VCaP (cell line): ENCODE results near the gene GPR4.

Experiments
- H3K27ac ChIP-seq: fragments of 450-650 bp; 2 replicates; pipeline ENCODE4 v1.5.1; 2017
- CTCF ChIP-seq: fragments of 450-650 bp; conservative IDR thresholded peaks from 2 replicates; pipeline ENCODE4 v1.5.1; 2017; ENCODE audit warnings: mild to moderate bottlenecking, moderate library complexity

GPR4 gene

GRCh38 chr19:45569619-45570421 lies 32.2 kb downstream of the GPR4 start:
- TF ChIP-seq CTCF: peak; percentile 94
- peak overlapping the region; percentile 98 for H3K27ac ChIP-seq

GRCh38 chr19:45568732-45569131 lies 33.3 kb downstream of the GPR4 start:
- no peak for TF ChIP-seq CTCF
- peak overlapping the region; percentile 98 for H3K27ac ChIP-seq

GRCh38 chr19:45567609-45568008 lies 34.4 kb downstream of the GPR4 start:
- peak overlapping the region; percentile 98 for H3K27ac ChIP-seq
- no peak for TF ChIP-seq CTCF

- peak overlapping the region; percentile 57; the same call in 1 of the 2 replicates for H3K27ac ChIP-seq
- TF ChIP-seq CTCF: no peak
These were observed 37.8 kb downstream of the GPR4 start for GRCh38 chr19:45564131-45564780.

GRCh38 chr19:45560686-45561085 lies 41.3 kb downstream of the GPR4 start:
- no peak for TF ChIP-seq CTCF
- peak overlapping the region; percentile 57 for H3K27ac ChIP-seq

- H3K27ac ChIP-seq: peak overlapping the region; percentile 57; the same call in 1 of the 2 replicates
- no peak for TF ChIP-seq CTCF
These were observed 42.0 kb downstream of the GPR4 start for GRCh38 chr19:45560038-45560437.

- TF ChIP-seq CTCF: peak; percentile 67
These were observed 43.6 kb downstream of the GPR4 start for GRCh38 chr19:45558399-45558878.

More at GRCh38 chr19:45558399-45558878, 43.6 kb downstream of the GPR4 start:
- H3K27ac ChIP-seq: peak overlapping the region; percentile 23; the same call in 1 of the 2 replicates
